OCI-M2 (cell line): ENCODE measurements around the gene ARL14.
"Not testable (repeated sequence)": the region's sequence is repeated elsewhere in the genome, so short reads cannot be mapped to it uniquely, and the experiment has no call there.

Experiments used
- DNase-seq: peaks from one replicate; lab custom pipeline; 2025; ENCODE audit not compliant: unreplicated experiment; lab: John Stamatoyannopoulos, UW

ARL14 gene

GRCh38 chr3:160675566-160676124, 1.3 kb upstream of the ARL14 start:
- no peak for DNase-seq

GRCh38 chr3:160677459-160677881, 510 bp downstream of the ARL14 start:
- DNase-seq = no peak

- DNase-seq = no peak
Measured at GRCh38 chr3:160678292-160678842, 1.4 kb downstream of the ARL14 start.

- DNase-seq = no peak
Measured at GRCh38 chr3:160684368-160684740, 7.4 kb downstream of the ARL14 start.

- DNase-seq = no peak
Measured at GRCh38 chr3:160685144-160685766, 8.3 kb downstream of the ARL14 start.

GRCh38 chr3:160686955-160687535, 10.1 kb downstream of the ARL14 start:
- DNase-seq = no peak

- no peak for DNase-seq
Measured at GRCh38 chr3:160691151-160691550, 14.2 kb downstream of the ARL14 start.

GRCh38 chr3:160691962-160692361, 15.0 kb downstream of the ARL14 start:
- no peak for DNase-seq

- no peak for DNase-seq
Measured at GRCh38 chr3:160693191-160693590, 16.2 kb downstream of the ARL14 start.

GRCh38 chr3:160694345-160694744, 17.4 kb downstream of the ARL14 start:
- DNase-seq = no peak

- no peak for DNase-seq
Measured at GRCh38 chr3:160695003-160695402, 18.0 kb downstream of the ARL14 start.

- DNase-seq = no peak
Measured at GRCh38 chr3:160695915-160696327, 19.0 kb downstream of the ARL14 start.

GRCh38 chr3:160697637-160698380, 20.8 kb downstream of the ARL14 start:
- DNase-seq = no peak

GRCh38 chr3:160698599-160699195, 21.7 kb downstream of the ARL14 start:
- DNase-seq = no peak

- no peak for DNase-seq
Measured at GRCh38 chr3:160701490-160701889, 24.5 kb downstream of the ARL14 start.

GRCh38 chr3:160702290-160702689, 25.3 kb downstream of the ARL14 start:
- no peak for DNase-seq

GRCh38 chr3:160703974-160704373, 27.0 kb downstream of the ARL14 start:
- no peak for DNase-seq

- DNase-seq = no peak
Measured at GRCh38 chr3:160707187-160707794, 30.3 kb downstream of the ARL14 start.

GRCh38 chr3:160709477-160710182, 32.7 kb downstream of the ARL14 start:
- no peak for DNase-seq

- not testable (repeated sequence) for DNase-seq
Measured at GRCh38 chr3:160713144-160713543, 36.2 kb downstream of the ARL14 start.
